SU-DHL-6 (cell line): ENCODE results near the gene SPO11.

Source experiments
- CTCF ChIP-seq: fragments of 200-600 bp; sonication (generic); IDR thresholded peaks from one replicate; pipeline ENCODE4 v1.5.1; 2017; ENCODE audit warnings: antibody characterized with exemption, mild to moderate bottlenecking, low read length, moderate library complexity; ENCODE audit not compliant: insufficient read depth, poor library complexity, severe bottlenecking
- EZH2phosphoT487 ChIP-seq: fragments of 200-600 bp; sonication (generic), shearing (Covaris generic); conservative IDR thresholded peaks from 2 replicates; pipeline ENCODE4 v1.6.1; 2018; ENCODE audit warnings: mild to moderate bottlenecking, antibody characterized with exemption, low read length, moderate library complexity, mixed read lengths

GRCh38 chr20:57316795-57317201 lies 12.8 kb upstream of the SPO11 start:
- no peak for TF ChIP-seq CTCF
- no peak for TF ChIP-seq EZH2phosphoT487
